Measurements from ENCODE around the gene MIB2.

GRCh38 chr1:1670866-1671265 lies 55.6 kb downstream of the MIB2 start:
- TF ChIP-seq POLR2A (IDR thresholded peaks at IDR 0.05; ENCODE audit: low read depth, low read length) (no peak), POLR2AphosphoS5 (IDR thresholded peaks at IDR 0.05; ENCODE audit: low read depth, low read length) (no peak)

All from GM12892 (cell line).